Heart right ventricle (tissue), 16 donors: ENCODE results near the gene SAA1. TPM values are rescaled to one million over a fixed set of nuclear protein-coding genes. Genes with fewer than 3 reads are reported as not detected.

Experiments
- ATAC-seq, 8 donors: fragments of 200-7000 bp; cut with Tn5 transposase; one replicate each; pipeline ENCODE4 v1.9.1; 2020; ENCODE audit warnings: mild to moderate bottlenecking in 8 of 8, moderate library complexity in 8 of 8, moderate number of reproducible peaks in 1 of 8
- DNase-seq, 2 donors: peaks; one replicate each; pipeline ENCODE4 v3.0.0-alpha.2; 2020
- H3K27ac ChIP-seq, 10 donors: fragments of 200-600 bp; sonication (generic) in 2 of 10; one replicate each; pipeline versions ENCODE4 v1.5.0 to v1.8.0; 2020 to 2022; ENCODE audit warnings: mild to moderate bottlenecking in 3 of 10
- H3K27me3 ChIP-seq, 7 donors: fragments of 200-600 bp; one replicate each; pipeline ENCODE4 v1.8.0; 2021 to 2022; ENCODE audit warnings: mild to moderate bottlenecking in 2 of 7
- H3K36me3 ChIP-seq, 9 donors: fragments of 200-600 bp; sonication (generic) in 1 of 9; one replicate each; pipeline versions ENCODE4 v1.5.0 to v1.8.0; 2020 to 2022; ENCODE audit warnings: mild to moderate bottlenecking in 2 of 9
- H3K4me1 ChIP-seq, 9 donors: fragments of 200-600 bp; sonication (generic) in 1 of 9; one replicate each; pipeline versions ENCODE4 v1.5.0 to v1.8.0; 2020 to 2022; ENCODE audit warnings: mild to moderate bottlenecking in 4 of 9
- H3K4me3 ChIP-seq, 10 donors: fragments of 200-600 bp; sonication (generic) in 2 of 10; one replicate each; pipeline versions ENCODE4 v1.5.0 to v1.8.0; 2020 to 2022; ENCODE audit warnings: mild to moderate bottlenecking in 7 of 10, moderate library complexity in 2 of 10
- H3K9me3 ChIP-seq, 11 donors: fragments of 200-600 bp in 10 of 11; sonication (generic) in 2 of 11; one replicate each; pipeline versions ENCODE4 v1.5.0 to v1.8.0; 2013 to 2022; ENCODE audit warnings: mild to moderate bottlenecking in 2 of 11, control low read depth in 1 of 11, moderate library complexity in 1 of 11
- CTCF ChIP-seq, 9 donors: fragments of 200-600 bp; sonication (generic) in 2 of 9; IDR thresholded peaks; one replicate each; pipeline versions ENCODE4 v1.5.0 to v1.8.0; 2021 to 2022; ENCODE audit warnings: antibody characterized with exemption in 9 of 9, mild to moderate bottlenecking in 5 of 9, moderate library complexity in 1 of 9
- WGBS, 2 donors: extraction: QIAGEN DNeasy Blood & Tissue Kit; methylation state at CpG; one replicate each; pipeline ENCODE4 v1.1.7; 2013; ENCODE audit warnings: inconsistent platforms in 1 of 2; 5-methylcytosine and 5-hydroxymethylcytosine counted together
- intact Hi-C, 10 donors: fragments of 100-400 bp; cut with DNase I; formaldehyde crosslinking; loops; one replicate each; pipeline versions ENCODE4 v1.11.1 to v1.14.2; 2022
- polyA plus RNA-seq, 2 donors: library from polyadenylated mRNA; stranded (reverse); fragments of 200-250 nt; gene quantifications; one replicate each; pipeline ENCODE4 v1.2.3, GENCODE V29; 2013
- total RNA-seq, 10 donors: library from RNA; stranded (reverse); fragmentation: NEBNext Ultra II Directional in 3 of 10; extraction: Animal tissue kit (Norgen Biotek cat#: 25700) in 3 of 10; gene quantifications; one replicate each; pipeline versions ENCODE4 v1.2.1 to v1.2.4, GENCODE V29; 2021 to 2023
- donor health status: Arrhythmogenic right ventricular cardiomyopathy.
- donor health status: ischemic (EF 13 %, LVEDD 7.1; RV severe dilation, severe dysfunction).
- donor health status: healthy with polysubstance abuse.
- donor health status: DM: no; HTN: yes; CAD: no.
- donor health status: DM: no; HTN: no; CAD: no.
- donor health status: ischemic (EF 25% LVEDD 6.9; RV normal size, moderate dysfunction).
- donor health status: ischemic (EF 25% LVEDD 5.7; RV mildly dilated, moderate dysfunction).
- donor health status: healthy.
- donor health status: DM: yes; HTN: yes; CAD: no.
- donor health status: Ischemic cardiomyopathy.
- donor health status: ischemic (EF 35%, LVEDD 5.7; RV mildly dilated, moderate dysfunction).
- donor health status: nonischemic (EF 11% LVEDD 7.7; RV severe dilation, severe dysfunction).
- donor health status: DM: yes; HTN: yes; CAD: no.
- donor health status: PGD.
- donor health status: ischemic (EF 29% LVEDD 5.4; RV normal size, mild dysfunction).
- donor health status: nonischemic (EF 23%, LVEDD 6.1; RV moderate dilation, normal function).

Gene SAA1
- total and polyA plus RNA-seq, 12 donors, result 0.57 to 29.0 (median 1.9) TPM; not detected in 2

DNA sequence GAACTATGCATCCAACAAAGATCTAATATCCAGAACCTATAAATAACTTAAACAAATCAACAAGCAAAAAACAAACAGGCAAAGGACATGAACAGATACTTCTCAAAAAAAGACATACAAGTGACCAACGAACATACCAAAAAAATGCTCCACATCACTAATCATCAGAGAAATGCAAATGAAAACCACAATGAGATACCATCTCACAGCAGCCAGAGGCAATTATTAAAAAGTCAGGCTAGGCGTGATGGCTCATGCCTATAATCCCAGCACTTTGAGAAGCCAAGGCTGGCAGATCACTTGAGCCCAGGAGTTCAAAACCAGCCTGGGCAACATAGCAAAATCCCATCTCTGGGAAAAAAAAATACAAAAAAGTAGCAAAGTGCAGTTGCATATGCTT lies 40.2 kb upstream of the SAA1 start:
- ATAC-seq, result no peak
- TF ChIP-seq CTCF (IDR thresholded peaks at IDR 0.05), result no peak
- DNase-seq, result no peak
- Histone ChIP-seq H3K27me3 (peaks cover 0 to 5% (median 0%) of the 10 kb centered on the region in 7 donors), H3K27ac (no peak overlapping the region), H3K9me3 (peaks cover 0 to 9% (median 0%) of the 10 kb centered on the region in 11 donors), H3K36me3 (no peaks in the 10 kb centered on the region), H3K4me3 (no peak overlapping the region), H3K4me1 (no peaks in the 10 kb centered on the region)
- WGBS, 2 donors, result 55 to 59% methylated on average over 2 of the region's 2 CpGs
- intact Hi-C loops, result no loop called here

DNA sequence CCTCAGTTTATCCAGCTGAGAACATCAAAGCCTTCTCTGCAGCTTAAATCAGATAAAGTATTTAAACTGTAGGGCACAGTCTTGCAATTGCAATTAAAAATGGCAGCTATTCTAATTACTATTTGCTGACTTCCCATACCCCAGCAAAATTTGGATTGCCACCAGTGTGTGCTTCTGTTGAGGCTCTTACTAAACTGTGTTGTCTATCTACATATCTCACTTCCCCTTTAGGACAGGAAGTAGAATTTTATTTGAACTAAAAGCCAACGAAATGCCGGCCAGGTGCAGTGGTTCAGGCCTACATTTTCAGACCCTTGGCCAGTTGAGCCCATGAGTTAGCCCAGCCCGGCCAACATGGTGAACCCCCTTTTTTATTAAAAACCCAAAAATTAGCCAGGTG lies 36.6 kb upstream of the SAA1 start:
- Histone ChIP-seq H3K27me3 (peaks cover 0 to 5% (median 0%) of the 10 kb centered on the region in 7 donors), H3K9me3 (peaks cover 0 to 9% (median 0%) of the 10 kb centered on the region in 11 donors), H3K27ac (no peak overlapping the region), H3K4me1 (no peaks in the 10 kb centered on the region), H3K36me3 (no peaks in the 10 kb centered on the region), H3K4me3 (no peak overlapping the region)
- intact Hi-C loops, result no loop called here
- no peak for DNase-seq
- no peak for ATAC-seq
- WGBS, 2 donors, result 59 to 70% methylated on average over 2 to 3 of the region's 3 CpGs
- no peak for TF ChIP-seq CTCF (IDR thresholded peaks at IDR 0.05)

- no peak for TF ChIP-seq CTCF (IDR thresholded peaks at IDR 0.05)
- no peak for DNase-seq
- intact Hi-C loops, result no loop called here
- ATAC-seq, result no peak
- peaks cover 0 to 5% (median 0%) of the 10 kb centered on the region in 7 donors for H3K27me3 ChIP-seq
- H3K9me3 ChIP-seq, result peaks cover 0 to under 1% (median 0%) of the 10 kb centered on the region in 11 donors
- no peak overlapping the region for H3K4me3 ChIP-seq
- no peak overlapping the region for H3K27ac ChIP-seq
- H3K4me1 ChIP-seq, result no peaks in the 10 kb centered on the region
- no peaks in the 10 kb centered on the region for H3K36me3 ChIP-seq
- WGBS, 2 donors, result 76 to 85% methylated on average over 2 of the region's 2 CpGs
Measured at GRCh38 chr11:18230859-18231258, 35.2 kb upstream of the SAA1 start.

DNA sequence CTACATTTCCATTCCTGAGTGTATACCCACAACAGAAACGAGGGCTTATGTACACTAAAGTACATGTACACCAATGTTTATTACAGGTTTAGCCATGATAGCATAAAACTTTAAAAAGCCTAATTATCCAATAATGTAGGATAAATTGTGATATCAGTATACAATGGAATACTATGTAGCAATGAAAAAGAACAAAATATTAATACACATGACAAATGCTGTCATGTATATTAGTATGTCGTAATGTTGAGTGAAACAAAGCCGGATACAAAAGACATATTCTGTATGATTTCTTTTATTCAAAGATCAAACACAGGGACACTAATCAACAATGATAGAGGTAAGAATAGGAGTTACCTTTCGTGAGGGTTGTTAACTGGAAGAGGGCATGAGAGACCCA lies 32.2 kb upstream of the SAA1 start:
- 87 to 94% methylated on average over 4 of the region's 4 CpGs for WGBS, 2 donors
- Histone ChIP-seq H3K27me3 (peaks cover 0 to 33% (median under 1%) of the 10 kb centered on the region in 7 donors), H3K4me1 (no peaks in the 10 kb centered on the region), H3K36me3 (no peaks in the 10 kb centered on the region), H3K27ac (no peak overlapping the region), H3K4me3 (no peak overlapping the region), H3K9me3 (no peaks in the 10 kb centered on the region)
- ATAC-seq, result no peak
- DNase-seq, result no peak
- TF ChIP-seq CTCF (IDR thresholded peaks at IDR 0.05), result no peak
- intact Hi-C loops, result no loop called here
